Suppressor macrophage treated with lipopolysaccharide for 4 hours (primary cell): ENCODE results near the gene PIK3C3.
A peak's percentile ranks its signal among the peaks of the same experiment; 100 is the strongest.
"Not testable (repeated sequence)": the region's sequence is repeated elsewhere in the genome, so short reads cannot be mapped to it uniquely, and the experiment has no call there.

Source experiments
- DNase-seq: peaks from one replicate; pipeline ENCODE4 v3.0.0-alpha.2; 2020

PIK3C3 gene

GRCh38 chr18:41966943-41967342 lies 11.9 kb downstream of the PIK3C3 start:
- no peak for DNase-seq

GRCh38 chr18:41967680-41968079 lies 12.6 kb downstream of the PIK3C3 start:
- no peak for DNase-seq

DNA sequence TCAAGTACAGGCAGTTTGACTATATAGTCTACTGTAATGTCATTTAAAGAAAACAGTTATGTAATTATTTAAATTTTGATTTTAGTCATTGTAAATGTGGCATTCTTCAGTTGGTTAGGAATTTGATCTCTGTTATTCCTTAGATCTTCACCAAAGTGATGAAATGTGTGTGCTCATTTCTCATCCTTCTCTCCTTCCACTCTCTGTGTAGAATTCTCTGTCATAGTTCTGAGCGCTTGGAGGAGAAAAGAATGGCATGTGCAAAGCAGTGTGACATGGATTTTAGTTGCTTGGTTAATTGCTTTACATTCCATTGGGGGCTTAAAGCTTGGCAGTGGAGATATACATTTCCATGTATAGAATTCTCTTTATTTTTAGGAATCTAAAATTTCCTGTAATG lies 14.8 kb downstream of the PIK3C3 start:
- no peak for DNase-seq

- DNase-seq, result no peak
Observed at GRCh38 chr18:41972067-41972925, 17.3 kb downstream of the PIK3C3 start.

DNA sequence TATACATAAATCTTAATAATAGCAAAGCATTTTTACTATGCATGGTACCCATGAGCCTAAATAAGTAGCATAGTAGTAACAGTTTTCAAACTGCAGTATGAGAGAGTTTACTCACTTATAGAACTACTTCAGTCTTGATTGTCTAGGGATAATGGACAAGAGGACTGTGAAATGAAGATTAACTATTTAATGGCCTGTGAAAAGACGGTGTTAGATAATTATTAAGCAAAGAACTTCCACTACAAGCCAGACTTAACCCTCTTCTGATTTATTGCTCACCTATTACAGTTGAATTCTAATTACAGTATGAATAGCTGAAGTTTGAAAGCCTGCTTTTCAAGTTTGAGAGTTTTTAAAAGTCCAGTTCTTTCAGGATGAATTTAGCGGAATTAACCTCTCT lies 18.9 kb downstream of the PIK3C3 start:
- DNase-seq, result no peak

DNA sequence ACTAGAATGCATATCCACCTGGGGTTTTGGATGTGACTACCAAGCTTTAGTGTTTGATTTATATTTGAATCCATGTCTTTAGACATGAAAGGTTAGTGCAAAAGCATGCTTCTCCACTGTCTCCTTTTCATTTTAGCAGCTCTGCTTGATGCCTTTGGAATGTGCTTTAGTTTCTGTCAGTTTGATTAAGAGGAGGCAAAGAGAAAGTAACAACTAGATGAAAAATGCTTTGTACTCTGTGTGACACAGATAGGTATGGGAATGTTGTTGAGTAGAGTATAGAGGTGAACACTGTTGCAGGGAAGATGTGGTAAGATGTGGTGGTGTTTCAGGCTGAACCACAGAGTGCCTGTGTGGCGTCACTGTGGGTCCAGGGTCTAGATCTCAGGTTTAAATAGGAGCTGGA lies 19.8 kb downstream of the PIK3C3 start:
- DNase-seq, result no peak

DNA sequence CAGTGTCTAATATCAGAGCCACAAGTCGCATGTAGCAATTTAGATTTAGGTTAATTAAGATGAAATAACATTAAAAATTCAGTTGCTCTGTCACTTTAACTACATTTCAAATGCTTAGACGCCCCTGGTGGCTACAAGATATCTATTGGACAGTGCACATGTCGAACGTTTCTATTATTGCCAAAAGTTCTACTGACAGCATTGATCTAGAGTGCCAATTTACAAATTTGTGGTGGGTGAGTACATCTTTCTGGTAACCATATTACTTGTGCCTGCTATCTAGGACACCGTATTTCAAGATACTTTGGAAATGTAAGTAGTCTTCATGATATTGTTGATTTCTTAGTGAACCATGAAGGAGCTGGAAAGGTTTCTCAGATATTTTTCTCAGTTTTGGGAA lies 20.2 kb downstream of the PIK3C3 start:
- DNase-seq, result no peak

DNA sequence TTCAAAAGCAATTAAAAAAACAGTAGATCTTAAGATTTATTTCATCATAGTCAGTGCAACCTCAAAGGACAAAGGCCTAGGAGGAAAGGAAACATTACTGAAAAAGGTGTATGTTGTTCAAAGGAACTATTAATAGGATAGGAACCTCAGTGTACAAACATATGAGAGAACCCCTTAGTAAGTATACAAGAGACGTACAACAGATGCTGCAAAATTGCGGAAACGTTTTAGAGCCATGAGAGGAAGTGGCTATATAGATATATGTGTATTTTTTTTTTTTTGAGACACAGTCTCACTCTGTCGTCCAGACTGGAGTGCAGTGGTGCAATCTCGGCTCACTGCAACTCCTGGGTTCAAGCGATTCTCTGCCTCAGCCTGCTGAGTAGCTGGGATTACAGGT lies 22.2 kb downstream of the PIK3C3 start:
- DNase-seq, result no peak

- DNase-seq, result peak; percentile 2
Observed at GRCh38 chr18:41982942-41983660, 28.1 kb downstream of the PIK3C3 start.

GRCh38 chr18:41985914-41986313 lies 30.9 kb downstream of the PIK3C3 start:
- no peak for DNase-seq

DNA sequence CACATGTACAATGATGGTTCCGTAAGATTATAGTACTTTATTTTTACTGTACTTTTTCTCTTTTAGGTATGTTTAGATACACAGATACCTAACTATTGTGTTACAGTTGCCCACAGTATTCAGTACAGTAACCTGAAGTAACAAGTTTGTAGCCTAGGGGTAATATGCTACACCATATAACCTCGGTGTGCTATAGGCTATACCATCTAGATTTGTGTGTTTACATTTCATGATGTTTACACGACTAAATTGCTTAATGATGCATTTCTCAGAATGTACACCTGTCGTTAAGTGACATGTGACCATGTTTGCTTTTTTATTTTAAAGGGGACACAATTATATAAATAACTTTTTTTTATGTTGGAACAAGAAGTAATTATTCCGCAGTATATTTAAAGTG lies 34.5 kb downstream of the PIK3C3 start:
- no peak for DNase-seq

DNA sequence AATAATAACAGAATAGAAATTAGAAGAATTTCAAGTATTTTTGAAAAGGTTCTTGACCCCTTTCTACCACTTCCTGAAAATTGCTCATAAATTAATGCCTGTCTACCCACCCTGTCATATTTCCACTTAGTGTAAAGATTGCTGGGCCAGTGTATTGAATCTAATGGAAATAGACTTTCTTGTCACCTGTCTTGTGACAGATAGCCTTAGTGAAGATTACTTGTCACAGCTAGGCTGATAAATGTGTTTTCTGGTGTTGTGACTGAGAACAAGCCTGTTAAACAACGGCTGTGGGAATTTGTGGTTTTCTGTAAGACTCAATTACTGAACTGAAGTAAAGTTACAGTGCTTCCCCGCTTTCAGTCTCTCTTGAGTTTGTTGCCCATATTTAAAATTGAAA lies 37.0 kb downstream of the PIK3C3 start:
- DNase-seq, result no peak

DNA sequence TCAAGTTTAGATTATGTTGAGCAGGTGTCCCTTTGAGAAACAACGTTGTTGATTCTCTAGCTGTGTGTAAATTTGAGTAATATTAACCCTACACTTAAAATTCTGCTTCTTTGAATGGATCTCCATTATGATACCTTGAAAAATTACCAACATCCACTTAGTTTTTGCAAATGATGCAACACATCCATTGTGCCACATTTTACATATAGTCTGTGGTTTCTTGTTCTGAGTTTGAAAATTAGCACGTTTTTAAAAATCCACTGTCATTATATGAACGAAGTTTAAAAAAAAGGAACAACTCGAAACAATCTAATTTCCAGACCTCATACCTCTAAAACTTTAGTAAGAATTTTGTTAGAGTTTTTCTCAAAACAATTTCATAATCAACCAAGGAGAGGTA lies 37.7 kb downstream of the PIK3C3 start:
- no peak for DNase-seq

GRCh38 chr18:41993151-41993550 lies 38.1 kb downstream of the PIK3C3 start:
- no peak for DNase-seq

- no peak for DNase-seq
Observed at GRCh38 chr18:41996020-41996419, 41.0 kb downstream of the PIK3C3 start.

DNA sequence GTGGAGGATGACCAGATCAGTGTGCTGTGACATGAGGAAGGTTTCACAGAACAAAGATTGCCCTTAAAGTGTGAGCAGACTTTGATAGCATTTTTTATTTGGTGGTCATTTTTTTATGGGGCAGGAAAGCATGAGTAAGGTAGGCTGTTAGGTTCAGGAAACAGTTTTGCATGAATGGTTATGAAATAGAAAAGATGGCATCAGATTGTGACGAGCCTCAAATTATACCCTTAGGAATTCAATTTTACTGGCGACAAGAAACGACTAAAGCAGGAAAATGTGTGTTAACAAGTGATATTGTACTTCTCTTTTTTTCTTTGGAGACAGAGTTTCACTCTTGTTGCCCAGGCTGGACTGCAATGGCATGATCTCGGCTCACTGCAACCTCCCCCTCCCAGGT lies 44.7 kb downstream of the PIK3C3 start:
- no peak for DNase-seq

DNA sequence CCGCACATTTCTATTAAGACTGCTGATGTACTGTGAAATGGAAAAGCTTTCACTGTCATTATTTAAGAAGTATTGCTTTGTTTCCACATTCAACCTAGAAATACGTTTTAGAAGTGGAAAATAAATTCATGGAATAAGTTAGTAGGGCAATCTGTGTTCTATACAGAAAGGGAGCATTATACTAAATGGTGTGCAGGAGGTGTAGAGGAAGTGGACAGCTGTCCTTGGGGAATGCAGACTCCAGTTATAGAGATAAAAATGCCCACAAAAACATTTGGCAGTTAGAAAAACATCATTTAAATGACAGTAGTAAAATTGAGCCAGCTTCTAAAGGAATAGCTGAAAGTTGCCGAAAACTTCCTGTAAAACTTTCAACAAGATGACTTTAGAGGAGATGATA lies 46.8 kb downstream of the PIK3C3 start:
- DNase-seq, result no peak

DNA sequence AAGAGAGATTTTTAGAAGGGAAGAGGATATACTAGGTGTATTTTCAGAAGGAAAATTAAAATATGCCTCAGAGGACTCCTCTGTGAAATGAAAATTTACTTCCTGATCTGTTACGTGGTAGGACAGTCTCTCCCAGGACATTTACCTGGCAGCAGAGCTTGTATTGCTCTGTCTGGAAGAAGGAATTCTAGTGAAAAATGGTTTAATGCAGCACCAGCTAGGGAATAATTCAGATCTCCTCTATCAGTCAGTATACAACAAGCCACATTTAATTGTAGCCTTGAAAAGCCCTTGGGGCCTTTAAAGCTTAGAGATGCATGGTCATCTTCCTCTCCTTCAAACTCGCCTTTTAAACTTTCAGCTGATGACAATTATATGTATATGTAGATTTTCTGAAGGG lies 49.6 kb downstream of the PIK3C3 start:
- DNase-seq, result no peak

DNA sequence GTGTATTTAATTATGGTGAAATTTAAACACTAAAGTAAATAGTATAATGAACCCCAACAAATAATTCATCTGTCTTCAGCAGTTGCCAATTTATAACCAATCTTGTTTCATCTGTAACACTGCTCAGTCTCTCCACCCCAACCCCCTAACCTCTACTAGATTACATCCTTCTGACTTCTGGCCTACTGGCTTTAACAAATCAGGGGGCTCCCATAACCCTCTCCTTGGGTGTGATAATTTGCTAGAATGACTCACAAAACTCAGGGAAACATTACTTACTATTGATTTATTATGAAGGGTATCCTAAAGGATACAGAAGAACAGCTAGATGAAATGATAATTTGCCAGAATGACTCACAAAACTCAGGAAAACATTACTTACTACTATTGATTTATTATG lies 50.7 kb downstream of the PIK3C3 start:
- no peak for DNase-seq

DNA sequence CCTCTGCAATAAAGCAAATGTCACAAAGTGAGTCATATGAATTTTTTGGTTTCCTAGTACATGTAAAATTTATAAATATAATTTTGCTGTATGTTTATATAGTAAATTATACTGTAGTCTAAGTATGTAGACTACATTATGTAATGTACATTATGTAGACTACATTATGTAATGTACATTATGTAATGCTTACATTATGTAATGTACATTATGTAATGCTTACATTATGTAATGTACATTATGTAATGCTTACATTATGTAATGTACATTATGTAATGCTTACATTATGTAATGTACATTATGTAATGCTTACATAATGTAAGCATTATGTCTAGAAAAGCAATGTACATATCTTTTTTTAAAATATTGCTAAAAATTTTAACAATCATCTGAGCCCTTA lies 54.4 kb downstream of the PIK3C3 start:
- not testable (repeated sequence) for DNase-seq

DNA sequence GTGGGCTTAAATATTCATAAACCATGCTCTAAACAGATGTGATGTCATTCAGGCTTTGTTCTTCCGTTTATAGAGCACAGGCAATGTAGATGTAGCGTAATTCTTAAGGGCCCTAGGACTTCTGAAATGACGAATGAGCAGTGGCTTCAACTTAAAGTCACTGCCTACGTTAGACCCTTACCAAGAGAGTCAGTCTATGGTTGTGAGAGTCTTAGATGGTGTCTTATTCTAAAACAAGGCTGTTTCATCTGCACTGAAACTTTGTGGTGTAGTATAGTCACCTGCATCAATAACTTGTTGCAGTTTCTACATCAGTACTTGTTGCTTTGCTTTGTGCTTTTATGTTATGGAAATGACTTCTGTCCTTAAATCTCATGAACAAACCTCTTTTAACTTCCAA lies 56.0 kb downstream of the PIK3C3 start:
- no peak for DNase-seq

DNA sequence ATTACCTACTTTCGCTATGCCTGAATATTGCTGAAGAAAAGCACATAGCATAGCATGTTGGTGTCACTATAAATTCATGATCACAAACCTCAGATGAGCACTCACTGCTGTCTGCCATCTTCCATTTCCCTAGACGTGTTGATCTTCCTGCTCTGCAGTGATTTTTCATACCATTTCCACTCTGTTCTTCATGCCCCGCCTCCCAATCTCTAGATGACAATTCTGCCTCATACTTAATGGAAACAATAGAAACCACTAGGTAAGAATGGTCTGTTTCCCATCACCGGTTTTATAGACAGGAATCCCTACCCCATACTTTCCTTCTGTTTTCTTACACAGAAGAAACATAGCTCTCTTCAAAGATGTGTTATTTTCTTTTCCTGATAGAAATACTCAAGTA lies 63.8 kb downstream of the PIK3C3 start:
- DNase-seq, result no peak

DNA sequence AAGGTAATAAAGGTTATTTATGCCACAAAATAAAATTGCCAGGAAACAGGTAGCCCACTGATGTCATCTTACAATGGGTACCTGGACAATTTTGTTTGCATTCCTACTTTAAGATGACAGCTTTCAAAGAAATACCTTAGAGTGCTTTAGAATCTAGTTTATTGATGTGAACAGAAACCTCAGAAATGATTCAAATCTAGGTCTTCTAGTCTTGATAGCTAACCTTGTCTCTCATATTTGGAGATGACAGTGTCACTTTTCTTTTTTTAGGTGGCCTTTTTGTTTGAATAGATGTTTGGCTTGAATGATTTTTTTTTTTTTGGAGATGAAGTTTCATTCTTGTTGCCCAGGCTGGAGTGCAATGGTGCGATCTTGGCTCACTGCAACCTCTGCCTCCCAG lies 69.1 kb downstream of the PIK3C3 start:
- DNase-seq, result no peak

GRCh38 chr18:42025491-42025890 lies 70.5 kb downstream of the PIK3C3 start:
- no peak for DNase-seq
